GM18526 (cell line): ENCODE results near the gene ITGB2.

Experiments used
- POLR2A ChIP-seq: IDR thresholded peaks from 3 replicates; pipeline ENCODE4 v1.6.1; 2011; ENCODE audit not compliant: insufficient read length; ENCODE audit errors: extremely low read depth

ITGB2 gene

GRCh38 chr21:44842721-44843445 is 77.8 kb downstream of the ITGB2 start:
- TF ChIP-seq POLR2A: no peak

- no peak for TF ChIP-seq POLR2A
Observed at GRCh38 chr21:44842087-44842486, 78.6 kb downstream of the ITGB2 start.

- no peak for TF ChIP-seq POLR2A
Observed at GRCh38 chr21:44840771-44841170, 79.9 kb downstream of the ITGB2 start.

GRCh38 chr21:44838951-44839350 is 81.7 kb downstream of the ITGB2 start:
- TF ChIP-seq POLR2A: no peak

GRCh38 chr21:44838039-44838895 is 82.4 kb downstream of the ITGB2 start:
- no peak for TF ChIP-seq POLR2A

GRCh38 chr21:44837537-44837936 is 83.2 kb downstream of the ITGB2 start:
- TF ChIP-seq POLR2A: no peak

- TF ChIP-seq POLR2A: no peak
Observed at GRCh38 chr21:44836666-44837471, 83.8 kb downstream of the ITGB2 start.

- TF ChIP-seq POLR2A: no peak
Observed at GRCh38 chr21:44836349-44836665, 84.4 kb downstream of the ITGB2 start.
